HG03565 (cell line): ENCODE results near the gene POMGNT1.
A peak's percentile ranks its signal among the peaks of the same experiment; 100 is the strongest.
"Not testable (repeated sequence)": the region's sequence is repeated elsewhere in the genome, so short reads cannot be mapped to it uniquely, and the experiment has no call there.

Source experiments
- ATAC-seq: cut with Tn5 transposase; IDR thresholded peaks from one replicate; pipeline ENCODE4 v1.9.1; 2021; ENCODE audit warnings: mild to moderate bottlenecking, moderate library complexity; ENCODE audit not compliant: unreplicated experiment

Gene POMGNT1

DNA sequence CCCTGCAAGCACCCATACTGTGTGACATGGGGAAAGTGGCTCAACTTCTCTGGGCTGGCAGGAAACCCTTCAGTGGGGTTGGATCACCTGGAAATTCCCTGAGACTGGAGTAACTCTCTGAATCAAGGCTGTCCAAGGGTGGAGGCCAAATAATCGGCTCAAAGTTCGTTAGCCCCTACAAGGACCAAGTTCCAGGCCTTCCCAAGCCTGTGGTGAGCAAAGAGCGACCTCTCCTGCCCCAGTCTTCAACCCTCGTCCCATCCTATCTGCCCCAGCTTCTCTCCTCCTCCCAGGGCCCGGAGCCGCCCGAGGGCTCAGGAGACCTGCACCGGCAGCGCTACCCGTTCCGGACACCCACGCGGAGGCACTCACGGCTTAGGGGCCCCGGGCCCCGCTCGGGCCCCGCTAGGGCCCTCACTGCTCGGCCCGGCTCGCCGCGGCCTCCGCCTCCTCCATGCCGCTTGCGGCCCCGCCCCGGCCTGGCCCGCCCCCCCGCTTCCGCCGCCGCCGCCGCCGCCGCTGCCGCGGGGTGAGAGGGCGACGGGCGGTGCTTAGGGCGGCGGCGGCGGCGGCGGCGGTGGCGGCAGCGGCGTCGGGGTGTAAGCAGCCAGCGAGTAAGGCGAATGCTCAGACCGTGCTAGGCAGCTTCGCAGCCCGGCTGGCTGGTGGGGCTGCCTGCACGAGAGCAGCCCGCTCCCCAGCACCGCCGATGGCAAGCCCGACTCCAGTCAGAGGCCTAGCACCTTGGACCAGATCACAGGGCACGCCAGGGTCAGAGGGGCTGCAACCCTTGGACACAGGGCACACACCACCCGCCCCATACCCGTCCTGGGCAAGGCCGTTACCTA lies at the start of gene POMGNT1:
Gene POMGNT1 (minus strand): TSS at position 471 of the 848 bp plus-strand sequence. CDS start 613 bp downstream, outside the sequence.
- ATAC-seq: peak; percentile 64

DNA sequence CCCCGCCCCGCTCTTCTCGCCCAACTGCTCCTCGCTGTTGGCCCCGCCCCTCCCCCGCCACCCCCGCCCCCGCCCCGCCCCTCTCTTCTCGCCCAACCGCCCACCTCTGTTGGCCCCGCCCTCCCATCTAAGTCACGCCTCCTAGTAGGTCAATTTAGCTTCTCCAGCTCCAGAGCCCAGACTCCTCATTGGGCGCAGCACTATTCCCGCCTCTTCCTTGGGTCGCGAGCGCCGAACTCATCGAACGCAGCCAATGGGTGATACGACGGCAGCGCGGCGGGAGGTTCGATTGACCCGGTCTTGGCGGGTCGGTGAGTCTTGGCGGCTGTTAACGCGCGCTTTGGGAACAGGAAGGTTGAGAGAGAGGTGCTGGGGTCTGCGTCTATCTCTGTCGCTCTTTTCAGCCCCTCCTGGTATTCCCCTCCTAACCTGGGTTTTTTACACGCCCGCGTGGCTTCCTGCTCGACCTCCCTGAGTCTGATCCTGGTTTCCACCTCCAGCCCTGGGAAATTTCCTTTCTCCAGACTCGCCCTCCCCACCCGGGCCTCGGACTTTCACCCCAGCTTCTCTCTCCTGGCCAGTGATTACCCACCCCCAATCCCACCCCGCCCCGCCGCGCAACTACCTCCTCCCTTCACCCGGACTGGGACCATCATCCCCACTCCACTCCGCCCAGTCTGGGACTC lies 49.3 kb upstream of the POMGNT1 start, which contains the start of gene RAD54L:
Gene RAD54L (plus strand): TSS at position 328 of the 686 bp plus-strand sequence. CDS start 643 bp downstream, outside the sequence.
- peak; percentile 94 for ATAC-seq

DNA sequence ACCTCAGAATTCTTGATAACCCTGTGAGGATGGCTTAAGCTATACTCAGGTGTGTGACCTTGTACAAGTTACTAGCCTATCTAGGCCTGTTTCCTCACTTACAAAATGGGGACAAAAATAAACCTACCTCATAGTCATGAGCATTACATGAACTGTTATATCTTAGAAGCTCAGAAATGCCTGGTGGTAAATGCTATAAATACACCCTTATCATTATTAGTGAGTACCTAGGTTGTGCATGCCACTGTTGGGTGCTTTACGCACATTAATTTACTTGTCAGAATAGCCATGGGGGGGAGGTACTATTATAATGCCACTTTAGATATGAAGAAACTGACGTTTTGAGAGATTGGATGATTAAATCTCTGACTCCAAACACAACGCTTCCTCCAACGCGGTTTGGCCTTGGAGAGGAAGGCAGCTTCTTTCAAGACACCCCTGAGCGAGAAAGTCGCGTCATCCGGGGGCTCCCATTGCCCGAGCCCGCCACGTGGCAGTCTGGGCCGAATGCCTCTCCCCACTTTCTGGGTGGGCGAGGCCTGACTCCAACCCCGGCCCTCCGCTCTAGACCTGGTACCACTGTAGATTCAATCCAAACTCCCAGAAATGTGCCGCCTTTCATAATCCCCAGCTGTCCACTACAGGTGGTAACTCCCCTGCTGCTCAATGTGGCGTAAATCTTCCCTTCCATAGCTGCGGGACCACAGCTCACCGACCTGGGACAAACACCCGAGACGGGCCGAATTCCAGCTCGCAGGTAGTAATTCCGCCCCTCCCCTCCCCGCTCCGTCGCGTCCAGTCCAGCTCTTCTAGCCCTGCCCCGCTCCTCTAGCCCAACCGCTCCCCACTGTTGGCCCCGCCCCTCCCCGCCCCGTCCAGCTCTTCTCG lies 48.6 kb upstream of the POMGNT1 start:
- peak; percentile 25 for ATAC-seq

DNA sequence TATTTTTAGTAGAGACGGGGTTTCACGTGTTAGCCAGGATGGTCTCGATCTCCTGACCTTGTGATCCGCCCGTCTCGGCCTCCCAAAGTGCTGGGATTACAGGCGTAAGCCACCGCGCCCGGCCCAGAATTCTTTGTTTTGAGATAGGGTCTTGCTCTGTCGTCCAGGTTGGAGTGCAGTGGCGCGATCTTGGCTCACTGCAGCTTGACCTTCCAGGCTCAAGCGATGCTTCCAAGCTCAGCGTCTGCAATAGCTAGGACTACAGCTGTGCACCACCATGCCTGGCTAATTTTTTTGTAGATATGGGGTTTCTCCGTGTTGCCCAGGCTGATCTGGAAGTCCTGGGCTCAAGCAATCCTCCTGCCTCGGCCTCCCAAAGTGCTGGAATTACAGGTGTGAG lies 47.9 kb upstream of the POMGNT1 start:
- not testable (repeated sequence) for ATAC-seq

DNA sequence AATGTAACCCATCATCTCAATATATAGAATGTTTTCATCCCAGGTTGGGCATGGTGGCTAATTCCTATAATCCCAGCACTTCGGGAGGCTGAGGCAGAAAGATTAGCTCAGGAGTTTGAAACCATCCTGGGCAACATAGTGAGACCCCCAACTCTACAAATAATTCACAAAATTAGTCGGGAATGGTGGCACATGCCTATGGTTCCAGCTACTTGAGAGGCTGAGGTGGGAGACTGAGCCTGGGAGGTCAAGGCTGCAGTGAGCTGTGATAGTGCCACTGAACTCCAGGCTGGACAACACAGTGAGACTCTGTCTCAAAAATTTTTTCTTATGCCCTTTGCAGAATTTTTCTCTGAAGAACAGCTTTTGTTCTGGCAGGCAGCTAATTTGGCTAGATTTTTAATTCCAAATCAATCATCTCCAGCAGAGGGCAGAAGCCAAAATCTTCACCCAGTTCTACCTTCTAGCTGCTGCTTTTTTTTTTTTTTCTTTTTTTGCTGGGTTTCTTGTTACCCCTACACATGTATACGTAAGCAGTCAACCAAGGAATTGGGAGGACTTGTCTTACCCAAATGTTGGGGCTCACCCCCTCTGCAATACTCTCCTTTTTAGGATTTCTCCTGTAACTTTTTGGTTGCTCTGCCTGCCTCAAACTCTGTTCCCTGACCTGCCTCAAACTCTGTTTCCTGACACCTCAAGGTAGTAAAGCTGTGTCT lies 46.6 kb upstream of the POMGNT1 start:
- no peak for ATAC-seq

DNA sequence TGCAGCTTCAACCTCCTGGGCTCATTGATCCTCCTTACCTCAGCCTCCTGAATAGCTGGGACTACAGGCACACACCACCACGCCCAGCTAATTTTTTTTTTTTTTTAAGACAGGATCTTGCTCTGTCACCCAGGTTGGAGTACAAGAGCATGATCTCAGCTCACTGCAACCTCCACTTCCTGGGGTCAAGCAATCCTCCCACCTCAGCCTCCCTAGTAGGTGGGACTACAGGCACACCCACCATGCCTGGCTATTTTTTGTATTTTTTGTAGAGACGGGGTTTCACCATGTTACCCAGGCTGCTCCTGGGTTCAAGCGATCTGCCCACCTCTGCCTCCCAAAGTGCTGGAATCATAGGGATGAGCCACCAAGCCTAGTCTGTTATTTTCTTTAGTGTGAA lies 45.6 kb upstream of the POMGNT1 start:
- ATAC-seq: not testable (repeated sequence)

DNA sequence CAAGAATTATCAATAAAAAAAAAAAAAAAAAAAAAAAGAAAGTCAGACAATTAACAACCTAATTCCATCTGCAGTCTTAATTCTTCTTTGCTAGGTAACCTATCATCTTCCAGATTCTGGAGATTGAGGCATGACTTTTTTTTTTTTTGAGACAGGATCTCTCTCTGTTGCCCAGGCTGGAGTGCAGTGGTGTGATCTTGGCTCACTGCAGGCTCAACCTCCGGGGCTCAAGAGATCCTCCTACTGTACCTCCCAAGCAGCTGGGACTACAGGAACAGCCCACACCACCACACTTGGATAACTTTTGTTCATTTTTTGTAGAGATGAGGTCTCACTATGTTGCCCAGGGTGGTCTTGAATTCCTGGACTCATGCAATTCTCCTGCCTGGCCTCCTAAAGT lies 44.7 kb upstream of the POMGNT1 start:
- no peak for ATAC-seq

DNA sequence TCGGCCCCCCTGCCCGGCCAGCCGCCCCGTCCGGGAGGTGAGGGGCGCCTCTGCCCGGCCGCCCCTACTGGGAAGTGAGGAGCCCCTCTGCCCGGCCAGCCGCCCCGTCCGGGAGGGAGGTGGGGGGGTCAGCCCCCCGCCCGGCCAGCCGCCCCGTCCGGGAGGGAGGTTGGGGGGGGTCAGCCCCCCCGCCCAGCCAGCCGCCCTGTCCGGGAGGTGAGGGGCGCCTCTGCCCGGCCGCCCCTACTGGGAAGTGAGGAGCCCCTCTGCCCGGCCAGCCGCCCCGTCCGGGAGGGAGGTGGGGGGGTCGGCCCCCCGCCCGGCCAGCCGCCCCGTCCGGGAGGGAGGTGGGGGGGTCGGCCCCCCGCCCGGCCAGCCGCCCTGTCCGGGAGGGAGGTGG lies 43.5 kb upstream of the POMGNT1 start:
- ATAC-seq: not testable (repeated sequence)

DNA sequence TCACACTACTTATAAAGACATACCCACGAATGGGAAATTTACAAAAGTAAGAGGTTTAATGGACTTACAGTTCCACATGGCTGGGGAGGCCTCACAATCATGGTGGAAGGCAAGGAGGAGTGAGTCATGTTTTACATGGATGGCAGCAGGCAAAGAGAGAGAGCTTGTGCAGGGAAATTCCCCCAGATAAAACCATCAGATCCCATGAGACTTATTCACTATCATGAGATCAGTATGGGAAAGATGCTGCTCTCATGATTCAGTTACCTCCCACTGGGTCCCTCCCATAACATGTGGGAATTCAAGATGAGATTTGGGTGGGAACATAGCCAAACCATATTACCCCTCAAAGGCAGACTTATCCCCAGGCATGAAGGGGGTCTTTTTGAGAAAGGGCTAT lies 40.6 kb upstream of the POMGNT1 start:
- ATAC-seq: not testable (repeated sequence)

DNA sequence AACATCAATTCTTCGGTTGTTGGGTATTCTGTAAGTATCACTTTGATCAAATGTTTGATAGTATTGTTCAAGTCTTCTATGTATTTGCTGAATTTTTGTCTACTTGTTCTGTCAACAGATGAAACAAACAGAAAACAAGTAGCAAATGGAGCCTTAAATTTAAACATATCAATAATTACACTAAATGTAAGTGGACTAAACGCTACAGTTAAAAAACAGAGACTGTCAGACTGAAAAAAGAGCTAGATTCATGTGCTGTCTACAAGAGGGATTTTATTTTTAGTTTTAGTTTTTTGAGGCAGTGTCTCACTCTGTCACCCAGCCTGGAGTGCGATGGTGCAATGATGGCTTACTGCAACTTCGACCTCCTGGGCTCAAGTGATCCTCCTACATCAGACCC lies 38.6 kb upstream of the POMGNT1 start:
- no peak for ATAC-seq

DNA sequence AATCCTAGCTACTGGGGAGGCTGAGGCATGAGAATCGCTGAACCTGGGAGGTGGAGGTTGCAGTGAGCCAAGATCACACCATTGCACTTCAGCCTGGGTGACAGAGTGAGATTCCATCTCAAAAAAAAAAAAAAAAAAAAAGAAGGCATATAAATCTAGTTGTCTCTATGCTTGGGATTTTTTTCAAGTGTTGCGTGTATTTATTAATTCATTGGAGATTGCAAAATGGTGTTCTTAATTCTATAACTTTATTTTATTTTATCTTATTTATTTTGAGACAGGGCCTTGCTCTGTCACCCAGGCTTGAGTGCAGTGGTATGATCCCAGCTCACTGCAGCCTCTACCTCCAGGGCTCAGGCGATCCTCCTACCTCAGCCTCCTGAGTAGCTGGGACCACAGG lies 33.0 kb upstream of the POMGNT1 start:
- ATAC-seq: not testable (repeated sequence)

DNA sequence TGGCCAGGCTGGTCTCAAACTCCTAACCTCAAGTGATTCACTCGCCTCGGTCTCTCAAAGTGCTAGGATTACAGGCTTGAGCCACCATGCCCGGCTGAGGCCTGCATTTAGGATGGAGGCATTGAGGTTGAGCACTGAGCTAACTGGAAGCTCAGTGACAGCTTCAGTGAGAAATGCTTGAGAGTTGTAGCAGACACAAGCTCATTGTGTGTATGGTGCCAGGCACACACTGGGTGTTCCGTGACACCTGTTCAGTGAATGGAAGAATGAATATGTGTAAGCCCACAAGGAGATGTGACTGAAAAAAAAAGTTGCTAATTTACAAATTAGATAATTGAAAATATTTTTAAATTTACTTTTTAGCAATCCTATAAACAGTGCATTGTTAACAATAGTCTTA lies 26.7 kb upstream of the POMGNT1 start:
- ATAC-seq: no peak

DNA sequence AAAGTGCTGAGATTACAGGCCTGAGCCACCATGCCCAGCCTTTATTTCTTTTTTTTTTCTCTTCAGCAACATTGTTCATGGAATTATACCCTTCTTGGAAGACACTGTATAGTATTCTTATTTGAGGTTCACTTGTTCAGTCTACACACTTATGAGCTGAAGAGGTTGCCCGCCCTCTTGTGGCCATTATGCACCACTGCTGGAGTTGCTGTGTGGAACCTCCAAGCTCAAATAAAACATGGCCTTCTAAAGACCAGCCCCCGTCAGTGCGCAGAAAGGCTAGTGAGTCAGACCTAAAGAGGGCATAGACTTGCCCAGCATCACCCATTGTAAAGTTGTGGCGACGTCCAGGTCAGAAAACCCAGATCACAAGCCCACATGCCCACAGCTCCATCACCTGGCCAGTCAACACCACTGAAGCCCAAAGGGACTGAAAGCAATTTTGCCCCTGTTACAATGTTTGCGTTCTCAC lies 25.3 kb upstream of the POMGNT1 start:
- peak; percentile 49 for ATAC-seq

DNA sequence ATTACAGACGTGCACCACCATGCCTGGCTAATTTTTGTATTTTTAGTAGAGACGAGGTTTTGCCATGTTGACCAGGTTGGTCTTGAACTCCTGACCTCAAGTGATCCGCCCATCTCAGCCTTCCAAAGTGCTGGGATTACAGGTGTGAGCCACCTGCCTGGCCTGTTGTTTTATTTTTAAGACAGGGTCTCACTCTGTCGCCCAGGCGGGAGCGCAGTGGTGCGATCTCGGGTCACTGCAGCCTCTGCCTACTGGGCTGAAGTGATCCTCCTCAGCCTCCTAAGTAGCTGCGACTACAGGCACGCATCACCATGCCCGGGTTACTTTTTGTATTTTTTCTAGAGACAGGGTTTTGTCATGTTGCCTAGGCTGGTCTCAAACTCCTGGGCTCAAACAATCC lies 24.8 kb upstream of the POMGNT1 start:
- ATAC-seq: not testable (repeated sequence)

DNA sequence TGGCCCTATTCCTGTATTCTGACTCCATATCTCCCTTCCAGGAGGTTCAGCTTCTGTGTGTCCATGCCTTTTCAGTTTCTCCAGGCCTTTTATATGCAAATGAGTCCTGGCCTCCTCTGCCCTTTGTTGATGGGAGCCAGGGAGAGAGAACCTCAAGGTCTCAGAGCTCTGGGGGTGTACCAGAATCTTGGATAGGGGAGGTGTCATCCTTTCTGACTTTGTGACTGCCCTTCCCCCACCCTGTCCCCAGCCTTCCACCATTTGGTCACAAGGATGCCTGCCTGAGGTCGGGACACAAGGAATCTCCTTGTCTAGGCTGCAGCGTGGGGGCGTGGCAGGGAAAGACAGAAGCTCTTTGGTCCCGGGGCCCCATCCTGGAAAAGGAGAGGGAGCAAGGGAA lies 23.5 kb upstream of the POMGNT1 start:
- no peak for ATAC-seq

DNA sequence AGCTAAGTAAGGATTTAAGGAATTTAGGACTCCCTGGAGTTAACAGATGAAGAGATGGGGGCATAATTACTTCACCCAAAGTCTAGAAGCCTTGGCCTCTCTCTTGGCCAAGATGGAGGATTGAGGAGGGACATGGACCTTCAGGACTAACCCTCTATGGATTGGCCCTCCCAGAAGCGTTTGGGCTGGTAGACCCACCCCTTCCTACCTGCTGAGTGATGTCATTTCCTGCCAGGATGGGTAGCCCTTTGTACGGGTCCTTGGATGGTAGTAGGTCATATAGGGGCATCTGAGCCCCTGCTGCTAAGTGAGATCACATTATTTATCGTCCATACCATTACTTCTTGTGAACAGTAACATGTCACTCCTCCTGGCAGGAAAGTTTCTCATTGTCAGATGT lies 22.6 kb upstream of the POMGNT1 start:
- no peak for ATAC-seq

DNA sequence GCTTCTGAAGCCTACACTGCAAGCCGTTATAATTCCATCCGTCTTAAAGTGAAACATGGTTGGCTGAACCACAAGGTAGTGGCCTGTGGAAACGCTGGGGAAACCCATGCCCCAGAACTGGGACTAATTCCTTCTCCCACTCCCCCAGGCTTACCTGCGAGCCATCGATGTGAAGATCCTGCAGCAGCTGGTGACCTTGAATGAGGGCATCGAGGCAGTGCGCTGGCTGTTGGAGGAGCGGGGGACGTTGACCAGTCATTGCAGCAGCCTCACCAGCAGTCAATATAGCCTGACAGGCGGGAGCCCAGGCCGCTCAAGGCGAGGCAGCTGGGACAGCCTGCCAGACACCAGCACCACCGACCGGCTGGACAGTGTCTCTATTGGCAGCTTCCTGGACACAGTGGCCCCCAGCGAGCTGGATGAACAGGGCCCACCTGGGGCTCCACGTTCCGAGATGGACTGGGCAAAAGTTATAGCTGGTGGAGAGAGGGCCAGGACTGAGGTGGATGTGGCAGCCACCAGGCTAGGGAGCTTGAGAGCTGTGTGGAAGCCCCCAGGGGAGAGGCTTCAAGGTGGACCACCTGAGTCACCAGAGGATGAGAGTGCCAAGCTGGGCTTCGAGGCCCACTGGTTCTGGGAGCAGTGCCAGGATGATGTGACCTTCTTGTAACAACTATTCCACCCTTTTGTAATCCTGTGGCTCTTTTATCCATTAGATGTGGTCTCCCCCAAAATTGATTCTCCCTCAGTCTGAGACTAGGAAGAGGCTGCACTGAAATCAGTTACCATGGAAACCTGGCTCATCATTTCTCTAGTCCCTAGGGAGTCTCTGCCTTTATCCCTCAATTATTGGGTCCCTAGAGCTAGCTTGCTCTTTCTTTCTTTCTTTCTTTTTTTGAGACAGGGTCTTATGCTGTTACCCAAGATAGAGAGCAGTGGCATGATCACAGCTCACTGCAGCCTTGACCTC lies 21.6 kb upstream of the POMGNT1 start:
- no peak for ATAC-seq

DNA sequence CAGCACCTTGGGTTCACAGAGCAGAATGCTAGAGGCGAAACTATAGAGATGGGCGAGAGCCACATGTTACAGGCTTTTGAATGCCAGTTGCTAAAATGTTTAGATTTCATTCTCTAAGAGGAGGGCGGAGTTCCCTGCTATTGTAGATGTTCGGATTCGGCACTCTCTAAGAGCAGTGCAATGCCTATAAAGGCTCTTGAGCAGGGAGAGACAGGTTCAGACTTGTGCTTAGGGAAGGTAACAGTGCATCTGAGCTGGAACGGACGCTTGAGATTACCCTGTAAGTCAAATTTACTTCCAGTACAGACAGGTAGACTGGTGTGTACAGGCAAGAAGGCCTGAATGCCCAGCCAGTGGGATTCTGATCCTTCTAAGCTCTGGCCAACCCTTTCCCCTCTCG lies 20.2 kb upstream of the POMGNT1 start:
- no peak for ATAC-seq

DNA sequence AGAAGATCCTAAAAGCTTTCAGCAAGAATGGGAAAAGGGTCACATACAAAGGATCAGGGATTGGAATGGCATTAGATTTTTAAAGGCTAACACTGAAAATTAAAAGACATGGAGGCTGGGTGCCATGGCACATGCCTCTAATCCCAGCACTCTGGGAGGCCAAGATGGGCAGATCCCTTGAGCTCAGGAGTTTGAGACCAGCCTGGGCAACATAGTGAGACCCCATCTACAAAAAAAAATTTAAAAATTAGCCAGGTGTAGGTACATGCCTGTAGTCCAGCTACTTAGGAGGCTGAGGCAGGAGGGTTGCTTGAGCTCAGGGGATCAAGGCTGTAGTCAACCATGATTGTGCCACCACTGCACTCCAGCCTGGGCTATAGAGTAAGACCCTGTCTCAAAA lies 17.3 kb upstream of the POMGNT1 start:
- ATAC-seq: no peak
